Measurements from ENCODE around the gene DNAH17.

Gene DNAH17

DNA sequence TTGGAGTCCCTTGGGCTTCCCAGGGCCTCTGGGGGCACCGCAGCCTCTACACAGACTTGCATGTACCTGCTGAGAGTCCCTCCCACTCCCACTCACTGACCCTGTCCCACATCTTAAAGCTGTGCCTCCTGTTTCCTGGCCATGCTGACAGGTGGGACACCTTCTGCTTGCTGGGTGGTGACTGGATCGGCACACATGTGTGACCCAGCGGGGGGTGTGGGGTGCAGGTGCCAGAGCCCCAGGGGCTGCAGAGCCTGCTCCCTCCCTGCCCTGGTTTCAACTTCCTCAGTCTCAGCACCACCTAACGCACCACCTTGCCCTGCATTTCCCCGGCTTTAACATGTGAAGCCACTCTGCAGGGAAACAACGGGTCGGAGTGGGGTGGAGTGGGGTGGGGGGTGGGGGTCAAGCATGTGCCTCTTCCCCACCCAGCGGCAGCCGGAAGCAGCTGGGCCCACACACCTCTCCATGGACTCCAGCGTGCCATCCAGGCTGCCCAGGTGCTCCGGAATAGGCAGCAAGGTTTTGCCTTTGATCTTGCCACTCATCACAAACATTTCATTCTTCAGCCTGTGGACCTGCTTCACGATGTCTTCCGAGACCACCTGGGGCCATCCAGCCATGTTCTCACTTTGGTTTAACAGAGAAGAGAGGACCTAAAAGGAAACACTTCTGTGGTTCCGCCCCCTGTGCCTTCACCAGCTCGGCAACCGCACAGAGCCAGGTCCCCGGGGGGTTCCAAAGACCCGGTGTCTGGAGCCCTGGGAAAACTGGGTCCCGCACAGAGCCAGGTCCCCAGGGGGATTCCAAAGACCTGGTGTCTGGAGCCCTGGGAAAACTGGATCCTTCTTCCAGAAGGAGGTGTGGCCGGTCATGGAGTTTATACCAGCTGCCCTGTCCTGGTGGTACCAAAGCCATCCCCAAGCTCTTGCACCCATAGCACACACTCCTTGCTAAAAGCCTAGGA lies 4.7 kb downstream of the DNAH17 start:
- DNase-seq: no peak

GRCh38 chr17:78571329-78571728 lies 5.9 kb downstream of the DNAH17 start:
- no peak for DNase-seq

- DNase-seq: no peak
Measured at GRCh38 chr17:78568494-78569115, 8.6 kb downstream of the DNAH17 start.

DNA sequence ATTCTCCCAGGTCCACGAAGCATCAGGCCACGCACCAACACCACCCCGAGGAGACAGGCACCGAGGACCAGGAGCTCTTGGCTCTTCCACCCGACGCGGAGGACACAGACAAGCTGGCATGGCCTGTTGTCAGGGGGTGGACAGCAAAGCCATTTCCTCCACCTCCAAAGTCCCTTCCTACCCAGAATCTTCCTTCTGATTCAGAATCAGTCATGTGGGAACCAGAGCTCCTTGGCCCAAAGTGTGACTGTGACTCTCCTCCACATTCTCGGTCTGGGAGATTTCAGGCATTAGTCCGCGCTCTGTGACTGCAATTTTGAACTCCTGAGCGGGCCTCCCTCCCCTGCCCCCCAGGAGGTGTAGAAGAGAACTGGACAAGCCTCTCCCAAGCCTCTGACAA lies 9.2 kb downstream of the DNAH17 start:
- no peak for DNase-seq

DNA sequence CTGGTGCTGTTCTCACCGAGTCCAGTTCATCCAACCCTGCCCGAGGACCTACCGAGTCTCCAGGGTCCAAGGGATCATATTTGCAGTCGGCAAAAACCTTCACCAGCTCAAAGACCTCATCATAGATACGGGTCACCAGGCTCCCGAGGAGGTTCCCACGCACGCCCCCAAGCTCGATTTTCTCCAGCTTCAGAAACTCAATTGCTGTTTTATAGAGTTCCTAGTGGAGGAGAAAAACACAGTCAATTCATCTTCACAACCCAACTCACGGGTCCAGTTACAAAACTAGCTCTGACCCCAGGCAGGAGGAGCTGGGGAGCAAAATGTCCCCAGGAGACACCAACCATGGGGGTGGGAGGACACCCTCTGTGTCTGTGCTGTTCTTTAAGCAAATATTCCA lies 10.2 kb downstream of the DNAH17 start:
- DNase-seq: no peak

- DNase-seq: no peak
Measured at GRCh38 chr17:78563189-78564145, 13.7 kb downstream of the DNAH17 start.

- no peak for DNase-seq
Measured at GRCh38 chr17:78562734-78563133, 14.5 kb downstream of the DNAH17 start.

GRCh38 chr17:78561166-78561565 lies 16.0 kb downstream of the DNAH17 start:
- DNase-seq: no peak

GRCh38 chr17:78560731-78561130 lies 16.5 kb downstream of the DNAH17 start:
- no peak for DNase-seq

DNA sequence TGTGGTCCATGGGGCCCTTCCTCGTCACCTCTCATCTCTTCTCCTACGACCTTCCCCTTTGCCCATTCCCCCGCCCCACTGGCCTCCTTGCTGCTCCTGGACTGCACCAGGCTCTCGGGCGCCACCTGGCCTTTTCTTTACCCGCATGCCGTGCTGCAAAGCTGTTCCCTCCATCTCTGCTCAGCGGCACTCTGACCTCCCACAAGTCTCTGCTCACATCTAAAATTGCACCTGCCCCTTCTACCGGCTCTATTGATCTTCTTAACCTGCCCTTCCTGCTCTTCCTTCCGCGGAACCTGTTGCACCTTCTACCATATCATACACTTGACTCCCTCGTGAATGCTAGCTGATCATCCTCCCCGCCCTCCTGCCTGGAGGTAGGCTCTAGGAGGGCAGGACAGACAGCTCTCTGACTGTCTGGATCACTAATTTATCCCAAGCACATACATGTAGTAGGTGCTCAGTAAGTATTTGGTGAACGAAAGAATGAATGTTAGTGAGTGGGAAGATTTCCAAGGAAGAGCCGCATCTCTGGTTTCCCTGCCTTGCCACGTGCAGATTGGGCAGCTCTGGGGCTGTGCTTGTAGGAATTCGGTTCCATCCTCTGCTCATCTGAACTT lies 17.3 kb downstream of the DNAH17 start:
- DNase-seq: no peak

GRCh38 chr17:78558989-78559388 lies 18.2 kb downstream of the DNAH17 start:
- DNase-seq: no peak

- no peak for DNase-seq
Measured at GRCh38 chr17:78558181-78558850, 18.9 kb downstream of the DNAH17 start.

DNA sequence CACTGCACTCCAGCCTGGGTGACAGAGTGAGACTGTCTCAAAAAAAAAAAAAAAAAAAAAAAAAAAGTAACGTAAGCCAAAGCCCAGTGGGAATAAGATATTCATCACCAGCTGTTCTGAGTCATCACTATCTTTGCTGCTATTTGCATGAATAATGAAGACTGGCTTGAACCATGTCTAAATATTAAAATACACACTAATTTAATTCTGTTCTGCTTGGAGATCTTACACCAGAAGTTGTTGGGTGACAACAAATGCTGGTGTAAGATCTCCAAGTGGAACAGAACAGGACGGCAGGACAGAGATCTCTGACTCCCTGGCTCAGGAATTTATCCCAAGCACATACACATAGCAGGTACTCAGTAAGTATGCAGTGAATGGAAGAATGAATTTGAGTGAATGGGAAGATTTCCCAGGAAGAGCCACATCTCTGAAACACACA lies 19.6 kb downstream of the DNAH17 start:
- DNase-seq: no peak

DNA sequence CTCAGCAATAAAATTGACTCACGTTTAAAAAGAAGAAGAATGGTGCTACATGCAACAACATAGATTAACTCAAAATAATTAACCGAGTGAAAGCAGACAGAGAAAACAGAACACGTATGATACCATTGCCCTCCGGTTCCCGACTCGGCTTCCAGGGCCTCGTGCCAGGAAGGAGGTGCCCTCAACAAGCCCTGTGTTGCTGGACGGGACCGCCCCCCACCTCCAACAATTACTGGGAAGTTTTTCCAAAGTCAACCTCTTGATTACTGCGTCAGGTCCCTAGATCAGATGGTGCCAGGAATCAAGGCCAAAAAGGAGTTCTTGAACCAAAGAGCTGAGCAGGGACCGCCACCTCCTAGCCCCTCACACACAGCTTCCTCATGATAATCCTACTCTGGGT lies 20.4 kb downstream of the DNAH17 start:
- no peak for DNase-seq

GRCh38 chr17:78555746-78556401 lies 21.3 kb downstream of the DNAH17 start:
- DNase-seq: no peak

DNA sequence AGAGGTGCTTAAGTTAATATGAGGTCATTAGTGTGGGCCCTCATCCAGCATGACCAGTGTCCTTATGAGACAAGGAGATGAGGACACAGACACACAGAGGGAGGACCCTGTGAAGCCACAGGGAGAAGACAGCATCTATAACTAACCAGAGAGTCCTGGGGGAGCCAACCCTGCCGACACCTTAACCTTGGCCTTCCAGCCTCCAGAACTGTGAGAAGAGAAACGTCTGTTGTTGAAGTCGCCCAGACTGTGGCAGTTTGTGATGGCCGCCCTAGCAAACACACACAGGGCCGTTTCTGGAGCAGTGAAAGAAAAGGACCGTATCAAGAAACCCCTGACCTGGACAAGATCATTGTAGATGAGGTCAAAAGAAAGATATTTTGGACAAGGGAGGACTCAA lies 26.7 kb downstream of the DNAH17 start:
- no peak for DNase-seq

- no peak for DNase-seq
Measured at GRCh38 chr17:78548725-78549124, 28.5 kb downstream of the DNAH17 start.

- no peak for DNase-seq
Measured at GRCh38 chr17:78547035-78547434, 30.2 kb downstream of the DNAH17 start.

GRCh38 chr17:78546476-78546875 lies 30.7 kb downstream of the DNAH17 start:
- no peak for DNase-seq

- DNase-seq: no peak
Measured at GRCh38 chr17:78544881-78545755, 32.1 kb downstream of the DNAH17 start.
